ENCODE results near the gene HYOU1.
"Not testable (repeated sequence)": the region's sequence is repeated elsewhere in the genome, so short reads cannot be mapped to it uniquely, and the experiment has no call there.

Gene HYOU1

DNA sequence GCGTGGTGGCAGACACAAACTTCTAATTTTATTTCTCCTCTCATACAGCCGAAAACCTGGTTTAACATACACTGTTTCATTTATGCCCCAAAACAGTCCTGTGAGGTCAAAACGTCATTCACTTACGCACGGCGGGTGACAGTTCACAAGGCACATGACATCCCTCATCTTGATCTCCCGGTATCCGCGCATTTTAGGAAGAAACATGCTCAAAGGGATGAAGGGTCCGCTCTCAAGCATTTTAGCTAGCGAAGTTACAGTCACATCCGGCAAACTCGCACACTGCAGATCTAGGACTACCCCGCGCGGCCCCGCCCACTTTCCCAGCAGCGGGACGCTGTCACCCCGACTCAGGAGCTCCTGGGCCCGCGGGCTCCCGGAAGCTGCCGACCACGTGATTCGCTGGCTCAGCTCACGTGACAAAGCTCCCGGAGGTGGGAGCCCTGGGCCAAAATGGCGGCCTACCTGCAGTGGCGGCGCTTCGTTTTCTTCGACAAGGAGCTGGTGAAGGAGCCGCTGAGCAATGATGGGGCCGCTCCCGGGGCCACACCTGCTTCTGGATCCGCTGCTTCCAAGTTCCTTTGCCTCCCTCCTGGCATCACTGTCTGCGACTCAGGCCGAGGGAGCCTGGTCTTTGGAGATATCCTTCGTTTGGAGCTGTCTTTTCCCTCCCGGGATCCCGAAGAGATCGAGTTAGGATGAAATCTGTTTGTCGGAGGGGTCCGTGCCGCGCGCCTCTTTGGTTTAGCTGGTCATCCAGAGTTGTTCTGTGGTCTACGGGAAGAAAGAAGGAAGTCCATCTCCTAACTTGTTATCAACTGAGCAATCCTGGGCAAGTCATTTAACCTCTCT lies 10.6 kb upstream of the HYOU1 start, which contains the start of gene VPS11:
Gene VPS11, plus strand, starts transcription at position 448 of the 852 bp plus-strand sequence. Its CDS starts 6 bp downstream, at position 454.
- peaks cover 30% of the 10 kb centered on the region for H3K4me1 Mint-ChIP-seq (ENCODE audit: low read depth)
- H3K9me3 Mint-ChIP-seq: no peaks in the 10 kb centered on the region
- peak within 1 kb of the TSS; percentile 90 for H3K4me3 Mint-ChIP-seq
- H3K27ac Mint-ChIP-seq: peak within 1 kb of the TSS; percentile 96
- H3K36me3 Mint-ChIP-seq (ENCODE audit: low read depth): peaks cover 10% of the 10 kb centered on the region
- no peaks in the 10 kb centered on the region for H3K27me3 Mint-ChIP-seq (ENCODE audit: low read depth)

DNA sequence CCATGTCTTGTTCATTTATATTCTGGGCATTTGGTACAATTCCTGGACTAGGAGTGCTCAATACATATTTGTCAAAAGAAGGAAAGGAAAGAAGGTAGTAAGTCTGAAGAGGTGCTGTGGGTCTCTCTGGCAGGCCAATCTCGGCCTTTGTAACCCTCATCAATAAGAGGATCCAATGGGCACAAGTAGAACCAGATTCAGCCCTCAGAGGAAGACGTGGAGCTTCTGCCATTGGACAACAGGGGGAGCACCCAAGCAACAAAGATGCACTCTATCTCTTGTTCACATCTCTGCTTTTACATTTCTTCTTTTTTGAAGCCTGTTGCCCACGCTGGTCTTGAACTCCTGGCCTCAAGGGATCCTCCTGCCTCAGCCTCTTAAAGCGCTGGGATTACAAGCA lies 8.4 kb upstream of the HYOU1 start:
- Mint-ChIP-seq H3K27ac (peak overlapping the region; percentile 55), H3K4me1 (ENCODE audit: low read depth) (peaks cover 30% of the 10 kb centered on the region), H3K4me3 (peak overlapping the region; percentile 37), H3K27me3 (ENCODE audit: low read depth) (no peaks in the 10 kb centered on the region), H3K36me3 (ENCODE audit: low read depth) (peaks cover 8% of the 10 kb centered on the region), H3K9me3 (no peaks in the 10 kb centered on the region)

DNA sequence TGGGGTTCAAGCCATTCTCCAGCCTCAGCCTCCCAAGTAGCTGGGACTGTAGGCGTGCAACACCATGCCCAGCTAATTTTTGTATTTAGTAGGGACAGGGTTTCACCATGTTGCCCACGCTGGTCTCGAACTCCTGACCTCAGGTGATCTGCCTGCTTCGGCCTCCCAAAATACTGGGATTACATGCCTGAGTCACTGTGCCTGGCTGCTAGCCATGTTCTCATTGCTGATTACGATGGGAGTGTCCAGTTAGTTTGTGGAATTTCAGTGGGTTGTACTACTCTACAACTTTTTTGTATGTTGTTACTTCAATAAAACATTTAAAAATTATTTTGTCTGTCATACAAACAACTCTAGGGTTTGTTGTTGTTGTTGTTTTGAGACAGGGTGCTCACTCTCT lies 5.8 kb upstream of the HYOU1 start:
- H3K36me3 Mint-ChIP-seq (ENCODE audit: low read depth): peaks cover 3% of the 10 kb centered on the region
- H3K27me3 Mint-ChIP-seq (ENCODE audit: low read depth): no peaks in the 10 kb centered on the region
- no peak overlapping the region for H3K27ac Mint-ChIP-seq
- peaks cover 26% of the 10 kb centered on the region for H3K4me1 Mint-ChIP-seq (ENCODE audit: low read depth)
- no peaks in the 10 kb centered on the region for H3K9me3 Mint-ChIP-seq
- H3K4me3 Mint-ChIP-seq: no peak overlapping the region

DNA sequence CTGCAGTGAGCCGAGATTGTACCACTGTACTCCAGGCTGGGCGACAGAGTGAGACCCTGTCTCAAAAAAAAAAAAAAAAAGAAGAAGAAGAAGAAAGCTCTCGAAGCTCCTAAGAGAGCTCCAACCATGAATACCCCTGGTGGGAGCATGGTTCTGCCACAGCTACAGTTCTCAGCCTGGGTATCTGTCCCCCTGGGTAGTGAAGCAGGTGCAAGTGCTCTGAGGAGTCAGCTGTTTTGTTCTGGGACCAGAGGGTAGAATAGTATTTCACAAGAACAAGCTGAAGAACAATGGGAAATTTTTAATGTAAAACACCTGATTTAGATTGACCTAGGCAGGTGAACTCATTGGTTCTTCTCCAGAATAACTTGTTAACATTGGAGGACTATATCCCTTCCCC lies 4.3 kb upstream of the HYOU1 start:
- peaks cover 5% of the 10 kb centered on the region for H3K36me3 Mint-ChIP-seq (ENCODE audit: low read depth)
- H3K9me3 Mint-ChIP-seq: no peaks in the 10 kb centered on the region
- no peak overlapping the region for H3K27ac Mint-ChIP-seq
- no peaks in the 10 kb centered on the region for H3K27me3 Mint-ChIP-seq (ENCODE audit: low read depth)
- H3K4me1 Mint-ChIP-seq (ENCODE audit: low read depth): peaks cover 20% of the 10 kb centered on the region
- H3K4me3 Mint-ChIP-seq: no peak overlapping the region

DNA sequence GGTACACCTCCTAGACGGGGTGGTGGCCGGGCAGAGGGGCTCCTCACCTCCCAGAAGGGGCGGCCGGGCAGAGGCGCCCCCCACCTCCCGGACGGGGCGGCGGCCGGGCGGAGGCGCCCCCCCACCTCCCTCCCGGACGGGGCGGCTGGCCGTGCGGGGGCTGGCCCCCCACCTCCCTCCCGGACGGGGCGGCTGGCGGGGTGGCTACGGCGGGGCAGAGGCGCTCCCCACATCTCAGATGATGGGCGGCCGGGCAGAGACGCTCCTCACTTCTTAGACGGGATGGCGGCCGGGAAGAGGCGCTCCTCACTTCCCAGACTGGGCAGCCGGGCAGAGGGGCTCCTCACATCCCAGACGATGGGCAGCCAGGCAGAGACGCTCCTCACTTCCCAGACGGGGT lies 2.1 kb upstream of the HYOU1 start:
- not testable (repeated sequence) for H3K27ac Mint-ChIP-seq; H3K4me3 Mint-ChIP-seq; H3K9me3 Mint-ChIP-seq; H3K27me3 Mint-ChIP-seq (ENCODE audit: low read depth)
- peaks cover 23% of the 10 kb centered on the region for H3K4me1 Mint-ChIP-seq (ENCODE audit: low read depth)
- H3K36me3 Mint-ChIP-seq (ENCODE audit: low read depth): peaks cover 17% of the 10 kb centered on the region

DNA sequence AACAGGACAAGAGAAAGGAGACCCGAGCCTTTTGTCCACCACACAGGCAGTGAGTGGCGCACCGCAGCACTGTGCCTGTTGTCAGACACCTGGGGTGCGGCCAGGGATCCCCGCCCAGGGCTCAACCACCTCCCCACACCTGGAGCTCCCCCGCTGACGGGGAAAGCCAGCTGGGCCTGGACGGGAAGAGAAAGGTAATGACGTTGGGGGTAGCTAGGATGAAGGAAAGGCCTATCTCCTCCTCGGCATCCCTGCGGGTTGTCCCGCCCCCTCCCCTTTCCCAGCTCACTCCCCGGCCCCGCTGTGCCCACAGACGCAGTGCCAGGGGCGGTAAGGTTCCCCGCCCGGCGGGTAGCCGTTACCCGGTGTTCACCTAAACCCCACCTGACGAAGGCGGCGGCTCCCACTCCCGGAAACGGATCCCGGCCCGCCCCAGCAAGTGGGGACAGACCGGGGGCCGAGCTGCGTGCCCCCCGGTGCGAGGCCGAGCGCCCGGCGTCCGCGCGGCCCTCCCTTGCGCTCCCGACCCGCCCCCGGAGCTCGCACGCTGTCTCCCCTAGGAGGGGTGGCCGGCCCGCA lies 495 bp downstream of the HYOU1 start:
- peak overlapping the region; percentile 99 for H3K27ac Mint-ChIP-seq
- H3K36me3 Mint-ChIP-seq (ENCODE audit: low read depth): peaks cover 35% of the 10 kb centered on the region
- H3K9me3 Mint-ChIP-seq: no peaks in the 10 kb centered on the region
- peaks cover 32% of the 10 kb centered on the region for H3K4me1 Mint-ChIP-seq (ENCODE audit: low read depth)
- no peaks in the 10 kb centered on the region for H3K27me3 Mint-ChIP-seq (ENCODE audit: low read depth)
- H3K4me3 Mint-ChIP-seq: peak overlapping the region; percentile 99

GRCh38 chr11:119055901-119056300 lies 1.1 kb downstream of the HYOU1 start:
- no peaks in the 10 kb centered on the region for H3K9me3 Mint-ChIP-seq
- H3K4me3 Mint-ChIP-seq: peak overlapping the region; percentile 99
- peaks cover 34% of the 10 kb centered on the region for H3K4me1 Mint-ChIP-seq (ENCODE audit: low read depth)
- H3K36me3 Mint-ChIP-seq (ENCODE audit: low read depth): peaks cover 41% of the 10 kb centered on the region
- H3K27ac Mint-ChIP-seq: peak overlapping the region; percentile 81
- no peaks in the 10 kb centered on the region for H3K27me3 Mint-ChIP-seq (ENCODE audit: low read depth)

GRCh38 chr11:119054418-119054817 lies 2.6 kb downstream of the HYOU1 start:
- peaks cover 52% of the 10 kb centered on the region for H3K36me3 Mint-ChIP-seq (ENCODE audit: low read depth)
- no peak overlapping the region for H3K27ac Mint-ChIP-seq
- H3K4me1 Mint-ChIP-seq (ENCODE audit: low read depth): peaks cover 38% of the 10 kb centered on the region

GRCh38 chr11:119052163-119052814 lies 4.7 kb downstream of the HYOU1 start:
- Mint-ChIP-seq H3K9me3 (no peaks in the 10 kb centered on the region), H3K4me1 (ENCODE audit: low read depth) (peaks cover 31% of the 10 kb centered on the region), H3K27ac (no peak overlapping the region), H3K4me3 (no peak overlapping the region), H3K27me3 (ENCODE audit: low read depth) (no peaks in the 10 kb centered on the region), H3K36me3 (ENCODE audit: low read depth) (peaks cover 66% of the 10 kb centered on the region)

More at GRCh38 chr11:119054418-119054817, 2.6 kb downstream of the HYOU1 start:
- Mint-ChIP-seq H3K9me3 (no peaks in the 10 kb centered on the region), H3K4me3 (peak overlapping the region; percentile 48), H3K27me3 (ENCODE audit: low read depth) (no peaks in the 10 kb centered on the region)

- Mint-ChIP-seq H3K4me3 (no peak overlapping the region), H3K27me3 (ENCODE audit: low read depth) (no peaks in the 10 kb centered on the region), H3K27ac (peak overlapping the region; percentile 28), H3K9me3 (no peaks in the 10 kb centered on the region), H3K36me3 (ENCODE audit: low read depth) (peaks cover 68% of the 10 kb centered on the region), H3K4me1 (ENCODE audit: low read depth) (peaks cover 31% of the 10 kb centered on the region)
Measured at GRCh38 chr11:119051440-119052162, 5.4 kb downstream of the HYOU1 start.

DNA sequence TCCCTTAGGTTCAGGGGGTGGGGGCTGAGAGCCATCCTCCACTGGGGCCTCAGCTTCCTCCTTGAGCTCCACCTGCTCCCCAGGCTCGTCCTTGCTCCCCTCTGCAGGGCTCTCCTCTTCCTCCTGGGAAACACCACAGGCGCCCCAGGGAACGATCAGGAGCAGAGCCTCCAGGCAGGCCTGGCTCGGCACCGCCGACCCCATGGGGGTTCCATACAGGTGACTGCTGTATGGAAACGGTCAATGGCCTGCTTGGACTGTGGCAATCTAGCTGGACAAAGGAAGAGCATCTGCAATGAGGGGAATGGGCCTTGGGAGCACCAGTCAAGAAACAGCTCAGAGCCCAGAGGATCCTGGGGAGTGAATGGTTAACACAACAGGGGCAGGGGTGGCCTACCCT lies 7.9 kb downstream of the HYOU1 start:
- H3K27me3 Mint-ChIP-seq (ENCODE audit: low read depth): no peaks in the 10 kb centered on the region
- H3K36me3 Mint-ChIP-seq (ENCODE audit: low read depth): peaks cover 72% of the 10 kb centered on the region
- no peak overlapping the region for H3K27ac Mint-ChIP-seq
- no peak overlapping the region for H3K4me3 Mint-ChIP-seq
- peaks cover 16% of the 10 kb centered on the region for H3K4me1 Mint-ChIP-seq (ENCODE audit: low read depth)
- no peaks in the 10 kb centered on the region for H3K9me3 Mint-ChIP-seq

DNA sequence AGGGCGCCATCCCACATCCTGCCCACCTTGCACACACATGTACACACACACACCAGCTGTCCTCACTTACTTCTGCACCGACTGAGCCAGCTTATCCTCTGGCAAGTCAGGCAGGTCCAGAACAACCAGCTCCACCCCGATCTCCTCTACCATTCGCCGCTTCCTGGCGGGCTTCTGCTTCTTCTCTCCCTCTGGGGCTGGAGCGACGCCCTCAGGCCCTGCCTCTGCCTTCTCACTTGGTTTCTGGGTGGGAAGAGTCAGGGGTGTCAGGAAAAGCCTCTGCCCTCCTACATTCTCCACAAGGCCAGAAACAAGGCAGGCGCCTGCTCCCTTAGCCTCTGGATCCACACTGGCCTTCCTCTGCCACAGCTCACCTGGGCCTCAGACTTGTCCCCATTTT lies 8.4 kb downstream of the HYOU1 start:
- Mint-ChIP-seq H3K36me3 (ENCODE audit: low read depth) (peaks cover 69% of the 10 kb centered on the region), H3K4me1 (ENCODE audit: low read depth) (peaks cover 16% of the 10 kb centered on the region), H3K27me3 (ENCODE audit: low read depth) (no peaks in the 10 kb centered on the region), H3K27ac (no peak overlapping the region), H3K9me3 (no peaks in the 10 kb centered on the region), H3K4me3 (no peak overlapping the region)

DNA sequence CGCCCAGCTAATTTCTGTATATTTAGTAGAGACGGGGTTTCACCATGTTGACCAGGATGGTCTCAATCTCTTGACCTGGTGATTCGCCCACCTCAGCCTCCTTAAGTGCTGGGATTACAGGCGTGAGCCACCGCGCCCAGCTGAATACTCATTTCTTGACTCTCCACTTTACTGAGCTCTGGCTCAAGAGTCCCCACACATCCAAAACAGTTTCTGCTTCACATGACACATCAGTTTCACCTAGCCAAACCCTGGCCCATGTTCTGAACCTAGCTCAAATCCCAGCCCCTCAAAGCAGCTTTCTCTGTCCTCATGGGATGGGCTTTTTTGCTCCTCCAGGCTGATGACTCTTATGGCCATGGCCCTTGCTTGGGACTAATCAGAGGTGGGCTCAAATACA lies 9.8 kb downstream of the HYOU1 start:
- Mint-ChIP-seq H3K9me3 (no peaks in the 10 kb centered on the region), H3K27ac (no peak overlapping the region), H3K4me3 (no peak overlapping the region), H3K36me3 (ENCODE audit: low read depth) (peaks cover 58% of the 10 kb centered on the region), H3K4me1 (ENCODE audit: low read depth) (peaks cover 11% of the 10 kb centered on the region), H3K27me3 (ENCODE audit: low read depth) (no peaks in the 10 kb centered on the region)

DNA sequence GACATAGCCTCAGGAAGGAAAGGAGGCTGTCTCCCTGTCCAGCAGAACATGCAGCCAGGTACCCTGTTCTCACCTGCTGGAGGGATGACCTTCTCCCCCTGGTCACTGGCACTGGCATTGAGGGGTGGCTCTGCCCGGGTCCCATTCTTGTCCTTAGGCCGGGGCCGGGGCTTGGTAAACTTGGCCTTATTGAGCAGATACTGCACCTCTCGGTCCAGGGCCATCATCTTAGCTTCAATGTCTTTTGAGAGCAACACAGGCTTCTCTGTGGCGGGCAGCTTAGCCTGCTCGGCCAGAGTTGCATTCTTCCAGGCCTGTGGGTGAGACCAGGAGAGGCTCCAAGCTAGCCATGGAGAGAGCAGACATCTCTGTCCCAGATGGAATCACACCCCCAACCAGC lies 10.5 kb downstream of the HYOU1 start:
- Mint-ChIP-seq H3K36me3 (ENCODE audit: low read depth) (peaks cover 53% of the 10 kb centered on the region), H3K9me3 (no peaks in the 10 kb centered on the region), H3K27ac (no peak overlapping the region), H3K4me1 (ENCODE audit: low read depth) (peaks cover 10% of the 10 kb centered on the region), H3K4me3 (no peak overlapping the region), H3K27me3 (ENCODE audit: low read depth) (no peaks in the 10 kb centered on the region)
